ENCODE results near the gene RPS16.
A peak's percentile ranks its signal among the peaks of the same experiment; 100 is the strongest.

RPS16 gene

GRCh38 chr19:39417463-39418181 is 18.1 kb downstream of the RPS16 start:
- DNase-seq, result no peak

GRCh38 chr19:39416152-39417120 is 19.3 kb downstream of the RPS16 start:
- DNase-seq, result no peak

- no peak for DNase-seq
Measured at GRCh38 chr19:39415111-39416046, 20.4 kb downstream of the RPS16 start.

DNA sequence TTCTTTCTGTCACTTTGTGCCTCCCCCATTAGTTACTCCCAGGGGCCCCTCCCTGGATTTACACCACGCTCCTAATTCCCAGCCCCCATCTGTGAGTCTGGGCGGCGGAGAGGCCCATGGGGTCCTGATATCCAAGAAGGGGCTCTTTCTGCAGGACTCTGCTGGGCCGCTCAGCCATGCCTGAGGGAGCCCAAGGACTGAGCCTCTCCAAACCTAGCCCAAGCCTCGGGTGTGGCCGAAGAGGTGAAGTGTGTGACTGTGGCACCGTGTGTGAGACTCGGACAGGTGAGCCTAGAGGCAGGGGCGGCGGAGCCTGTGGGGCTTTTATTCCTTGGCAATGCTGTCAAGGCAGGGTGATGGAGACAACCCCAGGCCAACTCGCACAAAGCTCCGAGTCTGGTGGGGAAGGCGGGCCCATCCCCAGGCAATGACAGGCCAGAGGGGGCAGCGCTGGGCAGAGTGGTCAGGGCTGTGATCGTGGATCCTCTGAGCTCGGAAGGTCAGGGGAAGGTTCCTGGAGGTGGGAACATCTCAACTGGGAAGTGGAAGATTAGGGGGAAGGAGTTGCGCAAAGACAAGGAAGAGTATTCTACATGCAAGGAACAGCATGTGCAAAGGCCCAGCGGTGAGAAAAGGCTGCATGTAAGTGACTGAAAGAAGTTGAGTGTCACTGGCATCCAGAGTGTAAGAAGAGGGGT is 21.7 kb downstream of the RPS16 start:
- DNase-seq, result no peak

DNA sequence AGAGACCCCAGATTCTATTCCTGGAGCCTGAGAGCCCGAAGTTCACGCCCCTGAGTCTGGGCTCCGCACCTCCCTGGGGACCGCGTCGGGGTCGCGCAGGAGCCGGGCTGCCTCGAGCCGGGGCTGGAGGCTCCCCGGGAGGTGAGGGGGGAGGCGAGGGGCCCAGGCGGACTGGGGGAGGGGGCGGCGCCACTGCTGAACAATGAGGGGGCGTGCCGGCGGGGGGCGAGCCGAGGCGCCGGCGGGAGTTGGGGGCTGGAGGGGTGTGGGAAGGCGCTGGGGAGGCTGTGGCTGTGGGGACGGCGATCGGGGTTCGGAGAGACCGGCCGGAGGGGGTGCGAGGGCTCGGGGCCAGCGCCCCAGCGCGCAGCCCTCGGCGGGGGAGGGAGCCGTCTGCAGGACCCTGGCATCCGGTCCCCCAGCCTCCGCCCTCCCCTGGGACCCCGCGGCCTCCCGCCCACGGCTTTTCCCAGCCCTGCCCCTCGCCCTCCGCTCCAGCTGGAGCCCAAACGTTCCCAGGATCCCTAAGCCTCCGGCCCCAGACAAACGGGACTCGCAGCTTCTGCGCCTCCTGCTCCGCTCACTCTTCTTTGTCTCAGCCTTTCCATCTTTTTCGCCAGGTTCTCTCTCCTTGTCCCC is 22.4 kb downstream of the RPS16 start:
- DNase-seq, result no peak

DNA sequence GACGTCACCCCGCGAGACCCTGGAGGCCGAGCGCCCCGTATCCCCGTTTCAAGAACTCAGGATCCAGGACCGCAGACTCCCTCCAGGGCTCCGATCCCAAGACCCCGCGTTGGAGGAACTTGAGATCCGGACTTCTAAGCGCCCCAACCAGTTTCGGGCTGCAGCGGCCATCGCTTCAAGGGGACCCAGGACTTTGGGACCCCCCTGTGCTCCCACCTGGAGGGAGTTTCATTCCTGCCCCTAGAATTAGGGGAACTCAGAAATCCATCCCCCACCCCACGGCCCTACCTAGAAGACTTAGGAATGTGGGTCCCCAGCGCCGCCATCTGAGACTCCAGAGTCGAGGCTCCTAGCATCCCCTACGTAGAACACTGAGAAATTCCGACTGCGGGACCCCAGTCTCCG is 22.9 kb downstream of the RPS16 start:
- no peak for DNase-seq

- DNase-seq, result peak; percentile 97
Measured at GRCh38 chr19:39412100-39412866, 23.5 kb downstream of the RPS16 start, which contains the start of gene PLEKHG2. Gene PLEKHG2 (plus strand): TSS chr19:39412669. CDS start chr19:39414087, 1,418 bp downstream.

DNA sequence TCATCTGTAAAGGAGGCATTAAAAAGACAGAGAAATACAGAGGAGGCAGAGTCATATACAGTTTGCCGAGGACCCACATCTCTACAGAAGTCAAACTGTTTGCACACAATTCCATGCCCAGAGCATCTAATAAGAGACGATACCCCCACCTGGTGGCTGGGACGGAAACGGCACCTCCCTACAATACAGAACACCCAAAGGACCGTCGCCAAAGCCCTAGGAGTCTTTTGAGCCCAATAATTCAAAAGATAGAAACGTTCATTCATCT is 24.0 kb downstream of the RPS16 start:
- DNase-seq, result peak; percentile 93

GRCh38 chr19:39411081-39411831 is 24.5 kb downstream of the RPS16 start:
- DNase-seq, result no peak

DNA sequence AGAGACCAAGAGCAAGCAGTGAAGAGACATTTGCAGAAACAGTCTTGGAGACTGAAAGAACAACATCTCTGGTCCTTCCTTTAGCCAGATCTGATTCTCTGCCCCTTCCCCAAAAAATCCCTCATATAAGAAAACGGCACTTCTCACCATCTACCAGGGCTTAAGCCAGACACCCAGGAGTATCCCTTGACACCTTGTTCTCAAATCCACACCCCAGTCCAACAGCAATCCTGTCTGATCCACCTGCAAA is 25.0 kb downstream of the RPS16 start:
- no peak for DNase-seq

DNA sequence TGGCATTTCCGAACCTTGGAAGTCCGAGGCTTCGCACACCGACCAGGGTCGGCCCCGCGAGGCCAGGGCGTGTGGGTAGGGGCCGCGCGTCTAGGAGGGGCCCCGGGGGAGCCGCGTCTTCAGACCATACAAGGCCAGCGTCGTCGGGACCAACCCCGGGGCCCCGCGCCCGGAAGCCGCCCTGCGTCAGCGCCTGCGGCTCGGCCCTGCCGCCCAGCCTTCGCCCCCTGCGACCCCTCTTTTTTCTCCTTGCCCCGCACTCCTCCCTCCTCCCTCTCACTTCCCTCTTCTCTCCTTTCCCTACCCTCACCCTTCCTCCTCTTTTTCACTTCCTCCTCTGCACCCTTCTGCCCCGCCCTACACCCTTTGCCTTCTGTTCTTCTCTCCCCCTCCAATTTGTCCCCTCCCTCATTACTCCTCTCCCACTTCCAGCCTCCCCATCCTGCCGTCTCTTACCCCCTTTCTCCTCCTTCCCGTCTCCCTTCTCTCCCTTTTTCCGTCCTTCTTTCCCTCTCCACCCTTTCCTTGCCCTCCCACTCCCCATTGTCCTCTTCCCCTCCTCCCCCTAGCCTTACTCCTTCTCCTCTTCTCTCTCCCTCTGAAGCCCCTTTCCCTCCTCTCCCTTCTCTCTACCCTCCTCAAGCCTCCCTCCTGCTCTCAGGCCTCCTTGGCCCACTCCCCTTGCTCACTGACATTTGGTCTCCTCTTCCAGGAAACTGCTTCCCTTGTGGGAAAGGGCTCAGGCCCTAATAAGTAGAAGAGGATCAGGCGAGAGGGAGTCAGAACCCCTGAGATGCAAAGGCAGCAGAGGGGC is 25.5 kb downstream of the RPS16 start:
- DNase-seq, result peak; percentile 59

- DNase-seq, result peak; percentile 75
Measured at GRCh38 chr19:39409208-39410016, 26.3 kb downstream of the RPS16 start.

DNA sequence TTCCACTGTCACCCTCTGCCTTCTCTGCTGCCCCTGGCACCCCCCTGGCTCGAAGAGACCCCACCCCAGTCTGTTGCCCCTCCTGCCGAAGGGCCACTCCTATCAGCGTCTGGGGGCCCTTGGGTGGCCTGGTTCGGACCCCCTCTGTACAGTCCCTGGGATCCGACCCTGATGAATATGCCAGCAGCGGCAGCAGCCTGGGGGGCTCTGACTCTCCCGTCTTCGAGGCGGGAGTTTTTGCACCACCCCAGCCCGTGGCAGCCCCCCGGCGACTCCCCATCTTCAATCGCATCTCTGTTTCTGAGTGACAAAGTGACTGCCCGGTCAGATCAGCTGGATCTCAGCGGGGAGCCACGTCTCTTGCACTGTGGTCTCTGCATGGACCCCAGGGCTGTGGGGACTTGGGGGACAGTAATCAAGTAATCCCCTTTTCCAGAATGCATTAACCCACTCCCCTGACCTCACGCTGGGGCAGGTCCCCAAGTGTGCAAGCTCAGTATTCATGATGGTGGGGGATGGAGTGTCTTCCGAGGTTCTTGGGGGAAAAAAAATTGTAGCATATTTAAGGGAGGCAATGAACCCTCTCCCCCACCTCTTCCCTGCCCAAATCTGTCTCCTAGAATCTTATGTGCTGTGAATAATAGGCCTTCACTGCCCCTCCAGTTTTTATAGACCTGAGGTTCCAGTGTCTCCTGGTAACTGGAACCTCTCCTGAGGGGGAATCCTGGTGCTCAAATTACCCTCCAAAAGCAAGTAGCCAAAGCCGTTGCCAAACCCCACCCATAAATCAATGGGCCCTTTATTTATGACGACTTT is 27.1 kb downstream of the RPS16 start:
- DNase-seq, result no peak

DNA sequence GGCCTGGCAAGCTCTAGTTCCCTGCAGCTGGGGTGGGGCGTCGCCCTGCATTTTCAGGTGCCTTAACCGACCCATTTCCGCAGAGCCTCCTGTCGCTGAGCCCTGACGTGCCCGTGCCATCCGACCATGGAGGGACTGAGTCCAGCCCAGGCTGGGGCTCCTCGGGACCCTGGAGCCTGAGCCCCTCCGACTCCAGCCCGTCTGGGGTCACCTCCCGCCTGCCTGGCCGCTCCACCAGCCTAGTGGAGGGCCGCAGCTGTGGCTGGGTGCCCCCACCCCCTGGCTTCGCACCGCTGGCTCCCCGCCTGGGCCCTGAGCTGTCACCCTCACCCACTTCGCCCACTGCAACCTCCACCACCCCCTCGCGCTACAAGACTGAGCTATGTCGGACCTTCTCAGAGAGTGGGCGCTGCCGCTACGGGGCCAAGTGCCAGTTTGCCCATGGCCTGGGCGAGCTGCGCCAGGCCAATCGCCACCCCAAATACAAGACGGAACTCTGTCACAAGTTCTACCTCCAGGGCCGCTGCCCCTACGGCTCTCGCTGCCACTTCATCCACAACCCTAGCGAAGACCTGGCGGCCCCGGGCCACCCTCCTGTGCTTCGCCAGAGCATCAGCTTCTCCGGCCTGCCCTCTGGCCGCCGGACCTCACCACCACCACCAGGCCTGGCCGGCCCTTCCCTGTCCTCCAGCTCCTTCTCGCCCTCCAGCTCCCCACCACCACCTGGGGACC is 27.9 kb downstream of the RPS16 start:
- peak; percentile 59 for DNase-seq

- DNase-seq, result no peak
Measured at GRCh38 chr19:39407410-39407659, 28.4 kb downstream of the RPS16 start.

DNA sequence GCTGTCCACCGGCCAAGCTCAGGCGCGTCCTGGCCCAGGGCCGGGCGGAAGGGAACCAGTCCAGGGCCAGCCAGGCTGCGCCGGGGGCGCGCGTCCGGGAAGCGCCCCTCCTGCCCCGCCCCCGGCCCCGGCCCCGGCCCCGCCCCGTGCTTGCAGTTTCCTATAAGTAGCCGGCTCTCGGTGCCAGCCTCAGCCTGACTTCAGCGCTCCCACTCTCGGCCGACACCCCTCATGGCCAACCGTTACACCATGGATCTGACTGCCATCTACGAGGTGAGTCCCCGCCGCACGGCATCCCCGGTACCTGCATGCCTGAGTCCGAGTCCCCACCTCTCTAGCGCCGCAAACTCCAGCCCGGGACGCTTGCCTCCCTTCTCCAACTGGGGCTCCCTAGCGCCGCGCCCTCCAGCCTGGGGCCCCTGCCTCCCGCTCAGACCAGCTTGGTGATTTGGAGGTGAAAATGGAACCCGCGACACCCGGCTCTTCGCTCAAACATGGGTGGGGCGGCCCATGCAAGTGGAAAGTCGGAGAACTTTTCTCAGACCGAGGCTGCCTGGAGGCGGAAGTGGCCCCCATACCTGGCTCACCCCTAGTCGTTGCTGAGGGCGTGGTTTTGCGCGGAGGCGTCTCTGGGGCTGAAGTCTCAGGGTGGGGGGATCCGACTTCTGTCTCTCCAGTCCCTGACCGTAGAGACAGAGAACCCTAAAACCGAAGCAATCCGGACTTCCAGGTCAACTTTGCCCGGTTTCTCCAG is 28.9 kb downstream of the RPS16 start, which contains the start of gene ZFP36:
ZFP36 (plus strand) TSS at position 192 of the 754 bp plus-strand sequence; CDS start at position 250, 58 bp downstream.
- peak; percentile 85 for DNase-seq
